ENCODE results near the gene XXYLT1. TPM values are rescaled to one million over a fixed set of nuclear protein-coding genes. Genes with fewer than 3 reads are reported as not detected.
A peak's percentile ranks its signal among the peaks of the same experiment; 100 is the strongest.

XXYLT1 gene
- total RNA-seq, 3 donors from 2014 or later = 10.0 to 10.7 (median 10.2) TPM

DNA sequence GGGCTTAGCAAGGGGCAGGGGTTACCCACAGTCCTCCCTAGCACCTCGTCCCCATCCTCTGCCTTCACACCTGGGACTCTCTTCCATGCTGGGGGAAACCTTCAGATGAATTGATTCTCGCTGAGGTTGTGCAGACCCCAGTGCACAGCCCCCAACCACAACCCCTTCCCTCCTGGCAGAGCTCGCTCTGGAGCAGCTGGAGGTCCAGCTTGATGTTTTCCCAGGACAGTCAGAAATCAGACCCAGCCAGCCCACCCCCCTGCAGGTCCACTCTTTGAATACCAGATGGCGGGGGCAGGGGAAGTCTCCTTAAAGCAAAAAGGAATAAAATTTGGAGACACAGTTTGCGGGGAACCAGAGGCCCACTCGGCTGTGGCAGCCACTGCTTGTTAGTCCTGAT lies 234.4 kb downstream of the XXYLT1 start:
- no peak overlapping the region for H3K4me3 ChIP-seq
- H3K4me1 ChIP-seq (ENCODE audit: low read depth) = no peaks in the 10 kb centered on the region
- DNase-seq (no peak), ATAC-seq (no peak)
- no peak for TF ChIP-seq CTCF (IDR thresholded peaks at IDR 0.05)
- no peaks in the 10 kb centered on the region for H3K36me3 ChIP-seq (ENCODE audit: low read depth)
- intact Hi-C loops (cut with DNase I, micrococcal nuclease) = no loop called here
- no peaks in the 10 kb centered on the region for H3K9me3 ChIP-seq

DNA sequence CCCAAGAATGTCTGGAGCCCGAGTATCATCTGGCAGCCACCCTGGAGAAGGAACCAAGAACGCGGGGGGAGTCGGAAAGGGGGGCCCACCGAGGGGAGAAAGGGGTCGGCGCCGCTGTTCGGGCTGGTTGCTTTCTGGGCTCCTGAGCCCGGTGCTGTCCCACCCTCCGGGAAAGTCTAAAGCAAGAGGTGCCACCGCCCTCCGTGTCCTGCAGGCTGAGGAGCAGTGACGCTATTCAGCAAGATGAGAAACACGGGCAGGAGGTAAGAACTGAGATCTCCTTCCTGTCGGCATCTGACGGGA lies 234.8 kb downstream of the XXYLT1 start:
- Histone ChIP-seq H3K4me3 (no peak overlapping the region), H3K4me1 (ENCODE audit: low read depth) (no peaks in the 10 kb centered on the region), H3K9me3 (no peaks in the 10 kb centered on the region), H3K36me3 (ENCODE audit: low read depth) (no peaks in the 10 kb centered on the region)
- ATAC-seq (no peak), DNase-seq (no peak)
- intact Hi-C loops (cut with DNase I, micrococcal nuclease) = no loop called here
- no peak for TF ChIP-seq CTCF (IDR thresholded peaks at IDR 0.05)

DNA sequence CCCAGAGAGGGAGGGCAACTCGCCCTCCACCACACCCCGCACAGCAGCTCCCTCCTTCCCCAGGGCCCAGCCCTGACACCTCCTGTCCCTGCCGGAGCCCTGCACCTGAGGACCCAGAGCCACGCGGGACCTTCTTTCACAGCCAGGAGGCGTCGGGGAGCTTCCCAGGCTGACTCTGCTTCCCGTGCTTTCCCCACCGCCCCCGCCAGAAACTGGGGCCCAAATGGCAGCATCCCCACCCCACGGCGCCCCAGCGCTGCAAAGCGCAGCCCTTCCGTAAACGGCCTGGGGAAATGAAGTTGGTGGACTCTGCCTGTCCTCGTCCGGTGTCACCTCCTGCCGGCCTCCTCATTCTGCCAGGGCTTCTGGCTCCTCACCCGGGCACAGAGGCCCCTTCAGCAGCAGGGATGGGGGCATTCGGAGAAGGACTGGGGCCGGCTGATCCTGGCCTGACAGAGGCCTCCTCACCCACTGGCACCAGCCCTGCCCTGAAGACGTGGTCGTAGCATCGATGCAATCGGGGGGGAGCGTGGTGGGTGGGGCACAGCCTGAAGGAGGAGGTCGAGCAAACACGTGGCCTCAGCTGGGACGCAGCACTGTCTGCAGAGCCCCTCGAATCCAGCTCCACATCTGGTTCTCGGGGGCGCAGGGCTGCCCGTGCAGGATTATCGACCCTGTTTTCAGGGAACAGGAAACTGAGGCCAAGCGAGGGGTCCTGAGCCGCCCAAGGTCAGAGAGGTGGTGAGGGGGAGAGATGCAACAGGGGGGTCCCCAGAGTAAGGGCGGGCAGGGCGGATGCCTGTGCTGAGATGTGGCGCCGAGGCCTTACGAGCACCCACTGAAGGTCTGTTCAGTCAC lies 235.4 kb downstream of the XXYLT1 start:
- H3K4me3 ChIP-seq = no peak overlapping the region
- H3K9me3 ChIP-seq = no peaks in the 10 kb centered on the region
- TF ChIP-seq CTCF (IDR thresholded peaks at IDR 0.05) = no peak
- no peaks in the 10 kb centered on the region for H3K36me3 ChIP-seq (ENCODE audit: low read depth)
- intact Hi-C loops (cut with DNase I, micrococcal nuclease) = no loop called here
- no peaks in the 10 kb centered on the region for H3K4me1 ChIP-seq (ENCODE audit: low read depth)
- DNase-seq = no peak
- ATAC-seq = no peak

GRCh38 chr3:195034541-195034940 lies 236.4 kb downstream of the XXYLT1 start:
- ATAC-seq (no peak), DNase-seq (no peak)
- no peak for TF ChIP-seq CTCF (IDR thresholded peaks at IDR 0.05)
- H3K4me3 ChIP-seq = no peak overlapping the region
- intact Hi-C loops (cut with DNase I, micrococcal nuclease) = no loop called here
- no peaks in the 10 kb centered on the region for H3K4me1 ChIP-seq (ENCODE audit: low read depth)
- H3K9me3 ChIP-seq = no peaks in the 10 kb centered on the region
- H3K36me3 ChIP-seq (ENCODE audit: low read depth) = no peaks in the 10 kb centered on the region

GRCh38 chr3:195034101-195034500 lies 236.9 kb downstream of the XXYLT1 start:
- ATAC-seq = peak; percentile 54
- DNase-seq = no peak
- Histone ChIP-seq H3K4me3 (no peak overlapping the region), H3K4me1 (ENCODE audit: low read depth) (no peaks in the 10 kb centered on the region), H3K36me3 (ENCODE audit: low read depth) (no peaks in the 10 kb centered on the region), H3K9me3 (no peaks in the 10 kb centered on the region)
- intact Hi-C loops (cut with DNase I, micrococcal nuclease) = no loop called here
- no peak for TF ChIP-seq CTCF (IDR thresholded peaks at IDR 0.05)
